Mammary epithelial cell (primary cell): ENCODE results near the gene SP2.

Experiments
- EZH2 ChIP-seq: IDR thresholded peaks from 2 replicates; pipeline ENCODE4 v1.6.1; 2012; ENCODE audit warnings: low read length, inconsistent platforms, borderline replicate concordance
- TF ChIP-seq, protein P1 (sequence below), 2 donors: IDR thresholded peaks in 1 of 2; conservative IDR thresholded peaks in 1 of 2; 2 replicates each; pipeline ENCODE4 v1.5.1; 2011 to 2012; ENCODE audit warnings: inconsistent platforms in 2 of 2, low read length in 2 of 2, mild to moderate bottlenecking in 2 of 2, control low read depth in 1 of 2, low read depth in 1 of 2; ENCODE audit not compliant: insufficient read depth in 1 of 2; ENCODE audit errors: extremely low read depth in 1 of 2

DNA sequence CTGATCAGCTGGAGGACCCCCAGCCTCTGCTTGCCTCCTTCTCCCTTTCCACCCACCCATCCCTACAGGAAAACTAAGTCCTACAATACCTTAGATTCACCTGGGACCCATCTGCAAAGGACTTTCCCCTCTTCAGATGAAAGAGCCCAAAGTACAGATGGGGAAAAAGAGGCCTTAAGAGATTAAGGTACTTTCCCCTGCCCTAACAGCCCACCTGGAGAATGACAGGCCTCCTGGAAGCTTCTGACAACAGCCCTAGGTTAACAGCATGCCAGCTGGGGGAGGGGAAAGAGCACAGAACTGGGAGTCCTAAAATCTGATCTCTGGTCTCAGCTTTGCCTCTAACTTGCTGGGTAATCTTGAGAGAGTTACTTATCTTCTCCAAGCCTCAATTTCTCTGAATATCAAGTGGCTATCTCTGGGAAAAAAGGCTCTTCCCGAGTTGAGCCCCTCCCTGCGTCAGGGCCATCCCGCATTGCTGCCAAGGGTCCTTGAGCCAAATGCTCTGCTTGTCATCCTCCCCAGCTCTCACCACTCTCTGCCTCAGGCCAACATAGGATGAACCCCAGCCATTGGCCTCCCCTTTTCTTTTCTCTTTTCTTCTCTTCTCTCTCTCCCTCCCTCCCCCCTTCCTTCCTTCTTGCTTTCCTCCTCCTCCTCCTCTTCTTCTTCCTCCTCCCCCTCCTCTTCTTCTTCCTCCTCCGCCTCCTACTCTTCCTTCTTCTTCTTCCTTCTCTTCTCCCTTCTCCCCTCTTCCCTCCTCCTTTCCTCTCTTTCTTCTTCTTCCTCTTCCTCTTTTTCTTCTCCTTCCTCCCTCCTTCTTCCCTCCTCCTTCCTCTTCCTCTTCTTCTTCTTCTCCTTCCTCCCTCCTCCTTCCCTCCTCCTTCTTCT lies 22.6 kb upstream of the SP2 start:
- no peak for TF ChIP-seq EZH2
- TF ChIP-seq, protein P1, sequence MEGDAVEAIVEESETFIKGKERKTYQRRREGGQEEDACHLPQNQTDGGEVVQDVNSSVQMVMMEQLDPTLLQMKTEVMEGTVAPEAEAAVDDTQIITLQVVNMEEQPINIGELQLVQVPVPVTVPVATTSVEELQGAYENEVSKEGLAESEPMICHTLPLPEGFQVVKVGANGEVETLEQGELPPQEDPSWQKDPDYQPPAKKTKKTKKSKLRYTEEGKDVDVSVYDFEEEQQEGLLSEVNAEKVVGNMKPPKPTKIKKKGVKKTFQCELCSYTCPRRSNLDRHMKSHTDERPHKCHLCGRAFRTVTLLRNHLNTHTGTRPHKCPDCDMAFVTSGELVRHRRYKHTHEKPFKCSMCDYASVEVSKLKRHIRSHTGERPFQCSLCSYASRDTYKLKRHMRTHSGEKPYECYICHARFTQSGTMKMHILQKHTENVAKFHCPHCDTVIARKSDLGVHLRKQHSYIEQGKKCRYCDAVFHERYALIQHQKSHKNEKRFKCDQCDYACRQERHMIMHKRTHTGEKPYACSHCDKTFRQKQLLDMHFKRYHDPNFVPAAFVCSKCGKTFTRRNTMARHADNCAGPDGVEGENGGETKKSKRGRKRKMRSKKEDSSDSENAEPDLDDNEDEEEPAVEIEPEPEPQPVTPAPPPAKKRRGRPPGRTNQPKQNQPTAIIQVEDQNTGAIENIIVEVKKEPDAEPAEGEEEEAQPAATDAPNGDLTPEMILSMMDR (conservative IDR thresholded peaks at IDR 0.05 in 1 of 2, IDR thresholded peaks at IDR 0.05 in 1 of 2; ENCODE audit: extremely low read depth in 1 of 2, insufficient read depth in 1 of 2, low read depth in 1 of 2, low read length in 2 of 2) = no peak
